Muscle layer of duodenum (tissue), 2 donors: ENCODE data around the gene PEAK3.

Experiments used
- H3K27ac ChIP-seq: one replicate; pipeline ENCODE4 v1.7.0; 2013; ENCODE audit warnings: mild to moderate bottlenecking, low read length
- H3K27me3 ChIP-seq: one replicate; pipeline ENCODE4 v1.7.0; 2013; ENCODE audit warnings: low read depth, mild to moderate bottlenecking, control low read depth, low read length
- H3K36me3 ChIP-seq, 2 donors: one replicate each; pipeline ENCODE4 v1.7.0; 2013; ENCODE audit warnings: low read length in 2 of 2, control low read depth in 1 of 2, mild to moderate bottlenecking in 1 of 2; ENCODE audit not compliant: insufficient read depth in 2 of 2, control insufficient read depth in 1 of 2
- H3K4me1 ChIP-seq, 2 donors: one replicate each; pipeline ENCODE4 v1.7.0; 2013; ENCODE audit warnings: low read length in 2 of 2, mild to moderate bottlenecking in 2 of 2, control low read depth in 1 of 2, moderate library complexity in 1 of 2; ENCODE audit not compliant: insufficient read depth in 2 of 2, control insufficient read depth in 1 of 2
- H3K4me3 ChIP-seq, 2 donors: one replicate each; pipeline ENCODE4 v1.7.0; 2013; ENCODE audit warnings: low read length in 2 of 2, low read depth in 1 of 2, mild to moderate bottlenecking in 1 of 2
- H3K9me3 ChIP-seq, 2 donors: one replicate each; pipeline ENCODE4 v1.7.0; 2013; ENCODE audit warnings: low read length in 2 of 2, control low read depth in 1 of 2, mild to moderate bottlenecking in 1 of 2; ENCODE audit not compliant: control insufficient read depth in 1 of 2
- donor health status: healthy.

Gene PEAK3

DNA sequence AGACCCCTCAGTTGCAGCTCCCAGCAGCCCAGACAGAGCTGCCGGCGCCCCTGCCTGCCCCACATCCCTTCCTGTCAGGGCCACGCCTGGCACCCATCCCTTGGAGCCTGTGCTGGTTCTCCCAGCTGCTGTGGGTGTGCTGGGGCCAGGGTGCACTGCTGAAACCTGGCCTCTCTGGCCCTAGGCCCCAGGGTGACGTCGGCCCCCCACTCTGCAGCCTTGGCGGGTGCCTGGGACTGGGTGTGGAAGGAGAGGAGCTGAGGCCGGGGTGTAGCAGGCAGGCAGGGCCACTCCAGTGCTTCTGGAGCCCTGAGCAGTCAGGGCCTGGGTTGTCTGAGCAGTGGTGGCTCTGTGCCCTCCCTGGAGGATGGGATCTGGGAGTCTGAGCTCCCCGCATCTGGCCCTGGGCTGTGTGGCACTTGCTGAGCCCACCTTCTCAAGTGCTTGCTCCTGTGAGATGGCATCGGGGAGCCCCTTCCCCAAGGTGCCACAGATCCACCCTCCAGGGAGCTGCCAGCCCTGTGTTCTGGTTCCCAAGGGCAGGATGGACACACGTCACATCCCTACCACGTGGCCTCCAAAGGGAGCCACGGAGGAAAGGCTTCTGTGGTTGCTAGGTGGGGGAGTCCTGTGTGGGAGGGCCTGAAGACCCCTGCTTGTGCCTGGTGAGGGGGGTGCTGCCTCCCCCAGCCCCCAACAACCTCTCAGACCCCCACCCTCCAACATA, 51.0 kb downstream of the PEAK3 start:
- Histone ChIP-seq H3K36me3 (peaks cover 3 to 72% of the 10 kb centered on the region in 2 donors), H3K4me3 (no peak overlapping the region), H3K27ac (no peak overlapping the region), H3K9me3 (no peaks in the 10 kb centered on the region), H3K4me1 (peaks cover 0 to 8% of the 10 kb centered on the region in 2 donors), H3K27me3 (no peaks in the 10 kb centered on the region)

- Histone ChIP-seq H3K9me3 (no peaks in the 10 kb centered on the region), H3K4me3 (no peak overlapping the region), H3K4me1 (peaks cover 0 to 5% of the 10 kb centered on the region in 2 donors), H3K27me3 (no peaks in the 10 kb centered on the region), H3K27ac (no peak overlapping the region), H3K36me3 (peaks cover 5 to 80% of the 10 kb centered on the region in 2 donors)
Observed at GRCh38 chr19:2230033-2230531, 51.9 kb downstream of the PEAK3 start.

GRCh38 chr19:2229103-2230032, 52.6 kb downstream of the PEAK3 start:
- Histone ChIP-seq H3K4me3 (no peak overlapping the region), H3K36me3 (peaks cover 11 to 87% of the 10 kb centered on the region in 2 donors), H3K4me1 (no peaks in the 10 kb centered on the region), H3K27ac (no peak overlapping the region), H3K27me3 (no peaks in the 10 kb centered on the region), H3K9me3 (no peaks in the 10 kb centered on the region)

GRCh38 chr19:2228157-2229030, 53.6 kb downstream of the PEAK3 start:
- Histone ChIP-seq H3K27ac (no peak overlapping the region), H3K4me3 (no peak overlapping the region), H3K9me3 (no peaks in the 10 kb centered on the region), H3K36me3 (peaks cover 18 to 92% of the 10 kb centered on the region in 2 donors), H3K27me3 (no peaks in the 10 kb centered on the region), H3K4me1 (no peaks in the 10 kb centered on the region)

GRCh38 chr19:2227415-2228156, 54.4 kb downstream of the PEAK3 start:
- Histone ChIP-seq H3K9me3 (no peaks in the 10 kb centered on the region), H3K27ac (no peak overlapping the region), H3K27me3 (no peaks in the 10 kb centered on the region), H3K4me3 (no peak overlapping the region), H3K36me3 (peaks cover 18 to 84% of the 10 kb centered on the region in 2 donors), H3K4me1 (no peaks in the 10 kb centered on the region)

- H3K27me3 ChIP-seq = no peaks in the 10 kb centered on the region
- no peaks in the 10 kb centered on the region for H3K9me3 ChIP-seq
- no peak overlapping the region for H3K27ac ChIP-seq
- H3K4me1 ChIP-seq = no peaks in the 10 kb centered on the region
- H3K36me3 ChIP-seq = peaks cover 18 to 82% of the 10 kb centered on the region in 2 donors
- no peak overlapping the region for H3K4me3 ChIP-seq
Observed at GRCh38 chr19:2226840-2227360, 55.1 kb downstream of the PEAK3 start.

- H3K27ac ChIP-seq = no peak overlapping the region
- H3K4me3 ChIP-seq = no peak overlapping the region
- H3K27me3 ChIP-seq = no peaks in the 10 kb centered on the region
- peaks cover 18 to 79% of the 10 kb centered on the region in 2 donors for H3K36me3 ChIP-seq
- H3K9me3 ChIP-seq = no peaks in the 10 kb centered on the region
- no peaks in the 10 kb centered on the region for H3K4me1 ChIP-seq
Observed at GRCh38 chr19:2226051-2226839, 55.7 kb downstream of the PEAK3 start.

DNA sequence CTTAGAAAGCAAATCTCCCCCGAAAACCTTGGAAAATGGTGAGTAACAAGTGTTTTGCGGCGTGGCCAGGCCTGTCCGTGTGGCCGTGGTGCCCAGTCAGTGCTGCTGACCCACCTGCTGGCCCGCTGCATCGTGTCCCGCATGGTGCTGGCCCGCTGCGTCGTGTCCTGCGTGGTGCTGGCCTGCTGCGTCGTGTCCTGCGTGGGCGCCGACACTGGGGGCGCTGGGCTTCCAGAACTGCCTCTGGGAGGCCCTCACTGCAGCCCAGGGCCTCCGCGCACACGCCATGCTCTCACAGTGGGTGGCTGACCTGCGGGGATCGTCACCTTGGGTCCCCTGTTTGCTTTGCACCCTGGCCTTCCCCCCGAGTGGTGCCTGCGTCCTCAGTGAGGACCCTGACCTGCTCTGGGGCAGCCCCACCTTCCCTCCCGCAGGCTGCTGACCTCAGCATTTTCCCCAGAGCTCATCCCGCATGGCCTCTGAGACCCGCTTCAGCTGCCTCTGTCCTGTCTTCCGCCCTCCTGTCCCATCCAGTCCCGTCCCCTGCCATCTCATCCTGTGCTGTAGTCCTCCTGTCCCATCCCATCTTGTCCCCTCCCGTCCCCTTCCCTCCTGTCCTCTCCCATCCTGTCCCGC, 56.4 kb downstream of the PEAK3 start:
- H3K36me3 ChIP-seq = peaks cover 18 to 74% of the 10 kb centered on the region in 2 donors
- H3K27me3 ChIP-seq = no peaks in the 10 kb centered on the region

DNA sequence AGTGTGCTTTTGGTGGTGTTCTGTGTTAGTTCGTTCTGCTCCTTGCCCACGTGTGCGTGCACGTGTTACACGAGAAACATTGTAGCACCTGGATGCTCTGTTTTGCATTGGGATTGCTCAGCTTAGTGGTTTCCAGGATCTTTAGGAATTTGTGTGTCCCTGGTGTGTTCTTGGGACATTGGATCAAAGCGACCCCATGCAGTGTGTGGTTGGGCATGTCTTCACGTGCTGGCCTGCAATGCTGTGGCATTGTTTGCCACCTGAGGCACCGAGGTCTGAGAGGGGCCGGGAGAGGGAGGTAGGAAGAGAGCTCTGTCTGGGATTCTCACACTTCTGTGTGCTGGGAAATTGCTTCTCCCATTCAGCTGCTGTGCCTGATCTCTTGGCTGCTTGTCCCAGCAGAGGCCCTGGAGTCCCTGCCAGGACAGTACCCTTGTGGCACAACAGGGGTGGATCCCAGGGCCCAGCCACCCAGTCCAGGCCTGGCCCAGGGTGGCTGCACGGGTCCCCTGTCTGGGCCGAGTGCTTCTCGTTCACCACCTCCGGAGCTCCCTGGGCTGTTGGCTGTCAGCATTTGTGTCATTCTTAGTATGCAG, 57.1 kb downstream of the PEAK3 start:
- peaks cover 18 to 74% of the 10 kb centered on the region in 2 donors for H3K36me3 ChIP-seq

More for the DNA sequence above, 56.4 kb downstream of the PEAK3 start:
- Histone ChIP-seq H3K27ac (no peak overlapping the region), H3K4me1 (no peaks in the 10 kb centered on the region), H3K9me3 (no peaks in the 10 kb centered on the region), H3K4me3 (no peak overlapping the region)

More for the DNA sequence above, 57.1 kb downstream of the PEAK3 start:
- Histone ChIP-seq H3K27ac (no peak overlapping the region), H3K4me3 (no peak overlapping the region), H3K4me1 (no peaks in the 10 kb centered on the region), H3K27me3 (no peaks in the 10 kb centered on the region), H3K9me3 (no peaks in the 10 kb centered on the region)
